Measurements from ENCODE around the gene USP30. TPM values are rescaled to one million over a fixed set of nuclear protein-coding genes. Genes with fewer than 3 reads are reported as not detected.

The USP30 gene
- total RNA-seq, 2 experiments from 2014 or later = 21.8 to 23.0 TPM

- ATAC-seq (ENCODE audit: poor library complexity) = no peak
- Mint-ChIP-seq H3K36me3 (ENCODE audit: low read depth) (peaks cover 36% of the 10 kb centered on the region), H3K9me3 (no peaks in the 10 kb centered on the region), H3K27me3 (no peaks in the 10 kb centered on the region), H3K4me3 (no peak overlapping the region), H3K27ac (no peak overlapping the region), H3K4me1 (ENCODE audit: low read depth) (peaks cover 5% of the 10 kb centered on the region)
- H3K4me3 ChIP-seq (ENCODE audit: low read length) = no peak overlapping the region
- TF ChIP-seq, protein P1, sequence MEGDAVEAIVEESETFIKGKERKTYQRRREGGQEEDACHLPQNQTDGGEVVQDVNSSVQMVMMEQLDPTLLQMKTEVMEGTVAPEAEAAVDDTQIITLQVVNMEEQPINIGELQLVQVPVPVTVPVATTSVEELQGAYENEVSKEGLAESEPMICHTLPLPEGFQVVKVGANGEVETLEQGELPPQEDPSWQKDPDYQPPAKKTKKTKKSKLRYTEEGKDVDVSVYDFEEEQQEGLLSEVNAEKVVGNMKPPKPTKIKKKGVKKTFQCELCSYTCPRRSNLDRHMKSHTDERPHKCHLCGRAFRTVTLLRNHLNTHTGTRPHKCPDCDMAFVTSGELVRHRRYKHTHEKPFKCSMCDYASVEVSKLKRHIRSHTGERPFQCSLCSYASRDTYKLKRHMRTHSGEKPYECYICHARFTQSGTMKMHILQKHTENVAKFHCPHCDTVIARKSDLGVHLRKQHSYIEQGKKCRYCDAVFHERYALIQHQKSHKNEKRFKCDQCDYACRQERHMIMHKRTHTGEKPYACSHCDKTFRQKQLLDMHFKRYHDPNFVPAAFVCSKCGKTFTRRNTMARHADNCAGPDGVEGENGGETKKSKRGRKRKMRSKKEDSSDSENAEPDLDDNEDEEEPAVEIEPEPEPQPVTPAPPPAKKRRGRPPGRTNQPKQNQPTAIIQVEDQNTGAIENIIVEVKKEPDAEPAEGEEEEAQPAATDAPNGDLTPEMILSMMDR (IDR thresholded peaks at IDR 0.05) = no peak
- no peaks in the 10 kb centered on the region for H3K4me1 ChIP-seq (ENCODE audit: insufficient read depth, low read length)
- no peak overlapping the region for H3K27ac ChIP-seq (ENCODE audit: low read depth in 1 of 2, low read length in 2 of 2)
- POLR2A ChIA-PET = no interaction called here
- H3K36me3 ChIP-seq (ENCODE audit: insufficient read depth, low read length) = peaks cover 18% of the 10 kb centered on the region
- no peaks in the 10 kb centered on the region for H3K9me3 ChIP-seq (ENCODE audit: control insufficient read depth in 1 of 2, insufficient read depth in 1 of 2, low read length in 2 of 2)
- intact Hi-C loops (cut with DNase I, micrococcal nuclease) = no loop called here
- H3K27me3 ChIP-seq (ENCODE audit: control insufficient read depth in 1 of 2, insufficient read depth in 2 of 2, low read length in 2 of 2) = no peaks in the 10 kb centered on the region
- DNase-seq = no peak
- CTCF ChIA-PET = no interaction called here
These were observed 11.8 kb downstream of the USP30 start for GRCh38 chr12:109064143-109064542.

DNA sequence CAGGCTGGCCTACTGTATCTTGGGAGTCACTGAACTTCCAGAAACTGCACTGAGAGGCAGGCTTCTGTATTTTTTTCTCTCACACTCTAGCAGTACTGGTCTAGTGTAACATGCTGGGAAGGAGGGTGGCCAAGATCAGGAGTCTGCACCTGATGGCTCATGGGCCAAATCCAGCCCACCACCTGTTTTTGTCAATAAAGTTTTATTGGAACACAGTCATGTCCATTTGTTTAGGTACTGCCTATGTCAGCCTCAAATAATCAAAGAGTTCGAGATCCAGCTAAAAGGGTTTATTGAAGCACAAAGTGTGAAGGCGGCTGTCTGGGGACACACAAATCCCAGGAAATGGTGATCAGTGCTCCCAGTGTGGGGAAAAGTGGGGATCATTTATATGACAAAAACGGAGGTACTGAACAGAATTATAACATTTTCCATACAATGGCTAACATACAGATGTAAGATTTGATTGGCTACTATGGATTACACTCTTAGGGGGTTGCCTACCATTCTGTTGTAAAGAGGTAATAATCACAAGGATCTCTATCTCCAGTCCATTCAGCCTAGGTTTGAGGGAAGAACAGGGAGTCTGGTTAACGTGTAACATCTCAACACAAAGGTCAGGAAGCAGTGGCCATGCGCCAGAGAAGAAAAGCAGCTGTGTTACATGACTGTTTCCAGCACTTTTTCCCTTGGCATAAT, 12.9 kb downstream of the USP30 start:
- peaks cover 25% of the 10 kb centered on the region for H3K36me3 ChIP-seq (ENCODE audit: insufficient read depth, low read length)
- ATAC-seq (ENCODE audit: poor library complexity) (no peak), DNase-seq (no peak)
- Mint-ChIP-seq H3K4me1 (ENCODE audit: low read depth) (peaks cover 5% of the 10 kb centered on the region), H3K36me3 (ENCODE audit: low read depth) (peaks cover 48% of the 10 kb centered on the region), H3K9me3 (no peaks in the 10 kb centered on the region), H3K4me3 (no peak overlapping the region), H3K27ac (no peak overlapping the region), H3K27me3 (no peaks in the 10 kb centered on the region)
- H3K4me3 ChIP-seq (ENCODE audit: low read length) = no peak overlapping the region
- intact Hi-C loops (cut with DNase I, micrococcal nuclease) = no loop called here
- TF ChIP-seq, protein P1 (IDR thresholded peaks at IDR 0.05) = no peak
- no peaks in the 10 kb centered on the region for H3K27me3 ChIP-seq (ENCODE audit: control insufficient read depth in 1 of 2, insufficient read depth in 2 of 2, low read length in 2 of 2)
- no peaks in the 10 kb centered on the region for H3K4me1 ChIP-seq (ENCODE audit: insufficient read depth, low read length)
- H3K9me3 ChIP-seq (ENCODE audit: control insufficient read depth in 1 of 2, insufficient read depth in 1 of 2, low read length in 2 of 2) = no peaks in the 10 kb centered on the region
- H3K27ac ChIP-seq (ENCODE audit: low read depth in 1 of 2, low read length in 2 of 2) = no peak overlapping the region
- ChIA-PET CTCF (no interaction called here), POLR2A (no interaction called here)

DNA sequence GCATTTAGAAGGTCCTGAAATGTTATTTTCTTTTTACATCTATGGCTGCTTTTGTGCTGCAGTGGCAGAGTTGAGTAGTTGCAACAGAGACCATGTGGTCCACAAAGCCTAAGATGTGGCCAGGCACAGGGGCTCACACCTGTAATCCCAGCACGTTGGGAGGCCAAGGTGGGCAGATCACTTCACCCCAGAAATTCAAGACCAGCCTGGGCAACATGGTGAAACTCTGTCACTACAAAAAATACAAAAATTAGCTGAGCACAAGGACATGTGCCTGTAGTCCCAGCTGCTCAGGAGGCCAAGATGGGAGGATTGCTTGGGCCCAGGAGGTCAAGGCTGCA, 13.4 kb downstream of the USP30 start:
- Mint-ChIP-seq H3K36me3 (ENCODE audit: low read depth) (peaks cover 51% of the 10 kb centered on the region), H3K9me3 (no peaks in the 10 kb centered on the region), H3K27ac (no peak overlapping the region), H3K4me1 (ENCODE audit: low read depth) (peaks cover 5% of the 10 kb centered on the region), H3K27me3 (no peaks in the 10 kb centered on the region), H3K4me3 (no peak overlapping the region)
- intact Hi-C loops (cut with DNase I, micrococcal nuclease) = no loop called here
- DNase-seq (no peak), ATAC-seq (ENCODE audit: poor library complexity) (no peak)
- ChIA-PET POLR2A (no interaction called here), CTCF (no interaction called here)
- TF ChIP-seq, protein P1 (IDR thresholded peaks at IDR 0.05) = no peak
- no peaks in the 10 kb centered on the region for H3K4me1 ChIP-seq (ENCODE audit: insufficient read depth, low read length)
- H3K4me3 ChIP-seq (ENCODE audit: low read length) = no peak overlapping the region
- H3K27ac ChIP-seq (ENCODE audit: low read depth in 1 of 2, low read length in 2 of 2) = no peak overlapping the region
- H3K9me3 ChIP-seq (ENCODE audit: control insufficient read depth in 1 of 2, insufficient read depth in 1 of 2, low read length in 2 of 2) = no peaks in the 10 kb centered on the region
- no peaks in the 10 kb centered on the region for H3K27me3 ChIP-seq (ENCODE audit: control insufficient read depth in 1 of 2, insufficient read depth in 2 of 2, low read length in 2 of 2)
- peaks cover 31% of the 10 kb centered on the region for H3K36me3 ChIP-seq (ENCODE audit: insufficient read depth, low read length)
